OCI-LY7 (cell line): ENCODE data around the gene KLC1.

ENCODE experiments used
- CTCF ChIP-seq: fragments of 200-600 bp; sonication (generic); conservative IDR thresholded peaks from 2 replicates; pipeline ENCODE4 v1.5.1; 2014; ENCODE audit warnings: mild to moderate bottlenecking, antibody characterized with exemption, low read length, moderate library complexity, mixed read lengths
- EZH2phosphoT487 ChIP-seq: fragments of 200-600 bp; sonication (generic); IDR thresholded peaks from 2 replicates; pipeline ENCODE4 v1.6.1; 2018; ENCODE audit warnings: low read depth, borderline replicate concordance, mild to moderate bottlenecking, mixed run types, antibody characterized with exemption, low read length, moderate library complexity, mixed read lengths

- TF ChIP-seq CTCF: no peak
- no peak for TF ChIP-seq EZH2phosphoT487
These were observed 1.7 kb upstream of the KLC1 start for GRCh38 chr14:103627073-103628025.
